Measurements from ENCODE around the gene ZNF446.
"Not testable (repeated sequence)": the region's sequence is repeated elsewhere in the genome, so short reads cannot be mapped to it uniquely, and the experiment has no call there.

The ZNF446 gene

DNA sequence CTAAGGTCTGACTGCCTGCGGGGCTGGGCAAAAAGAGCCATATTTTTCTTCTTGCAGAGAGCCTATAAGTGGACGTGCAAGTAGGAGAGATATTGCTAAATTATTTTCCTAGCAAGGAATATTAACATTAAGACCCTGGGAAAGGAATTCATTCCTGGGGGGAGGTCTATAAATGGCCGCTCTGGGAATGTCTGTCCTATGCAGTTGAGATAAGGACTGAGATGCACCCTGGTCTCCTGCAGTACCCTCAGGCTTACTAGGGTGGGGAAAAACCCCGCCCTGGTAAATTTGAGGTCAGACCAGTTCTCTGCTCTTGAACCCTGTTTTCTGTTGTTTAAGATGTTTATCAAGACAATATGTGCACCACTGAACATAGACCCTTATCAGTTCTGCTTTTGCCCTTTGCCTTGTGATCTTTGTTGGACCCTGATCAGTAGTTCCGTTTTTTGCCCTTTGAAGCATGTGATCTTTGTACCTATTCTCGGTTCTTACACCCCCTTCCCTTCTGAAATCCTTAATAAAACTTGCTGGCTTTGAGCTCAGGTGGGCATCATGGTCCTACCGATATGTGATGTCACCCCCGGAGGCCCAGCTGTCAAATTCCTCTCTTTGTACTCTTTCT is 31.6 kb downstream of the ZNF446 start:
- DNase-seq = not testable (repeated sequence)

- DNase-seq = no peak
These were observed 33.6 kb downstream of the ZNF446 start for GRCh38 chr19:58509731-58510083.

DNA sequence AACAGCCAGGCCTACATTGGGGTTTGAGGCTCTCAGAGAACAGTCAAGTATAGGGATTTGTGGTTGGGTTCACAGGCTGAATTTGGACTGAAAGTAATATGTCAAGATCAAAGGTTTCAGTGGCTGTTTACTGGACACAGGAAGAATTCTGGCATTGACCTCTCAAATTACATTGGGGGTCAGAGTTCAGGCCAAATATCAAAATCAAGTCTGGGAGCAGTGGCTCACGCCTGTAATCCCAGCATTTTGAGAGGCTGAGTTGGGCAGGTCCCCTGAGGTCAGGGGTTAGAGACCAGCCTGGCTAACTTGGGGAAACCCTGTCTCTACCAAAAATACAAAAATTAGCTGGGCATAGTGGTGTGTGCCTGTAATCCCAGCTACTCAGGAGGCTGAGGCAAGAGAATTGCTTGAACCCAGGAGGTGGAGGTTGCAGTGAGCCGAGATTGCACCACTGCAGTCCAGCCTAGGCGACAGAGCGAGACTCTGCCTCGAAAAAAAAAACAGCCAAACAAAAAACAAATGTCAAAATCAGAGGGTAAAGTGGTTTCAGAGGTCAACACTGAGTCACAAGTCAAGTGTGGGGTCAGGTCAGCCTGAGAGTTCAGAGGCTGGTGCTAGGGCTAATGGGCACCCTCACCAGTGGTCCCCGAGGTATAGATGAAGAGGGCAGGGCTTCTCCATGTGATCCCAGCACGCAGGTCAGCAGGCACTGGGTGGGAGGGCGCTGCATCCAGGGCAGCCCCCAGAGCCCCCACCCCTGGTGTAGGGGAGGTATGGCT is 34.1 kb downstream of the ZNF446 start:
- DNase-seq = no peak

- DNase-seq = no peak
These were observed 35.4 kb downstream of the ZNF446 start, which contains the start of gene SLC27A5 for GRCh38 chr19:58511353-58512208. TSS of gene SLC27A5 (minus strand) at chr19:58511992. CDS start at chr19:58511955, 37 bp downstream.

GRCh38 chr19:58513213-58513693 is 37.1 kb downstream of the ZNF446 start:
- DNase-seq = no peak

DNA sequence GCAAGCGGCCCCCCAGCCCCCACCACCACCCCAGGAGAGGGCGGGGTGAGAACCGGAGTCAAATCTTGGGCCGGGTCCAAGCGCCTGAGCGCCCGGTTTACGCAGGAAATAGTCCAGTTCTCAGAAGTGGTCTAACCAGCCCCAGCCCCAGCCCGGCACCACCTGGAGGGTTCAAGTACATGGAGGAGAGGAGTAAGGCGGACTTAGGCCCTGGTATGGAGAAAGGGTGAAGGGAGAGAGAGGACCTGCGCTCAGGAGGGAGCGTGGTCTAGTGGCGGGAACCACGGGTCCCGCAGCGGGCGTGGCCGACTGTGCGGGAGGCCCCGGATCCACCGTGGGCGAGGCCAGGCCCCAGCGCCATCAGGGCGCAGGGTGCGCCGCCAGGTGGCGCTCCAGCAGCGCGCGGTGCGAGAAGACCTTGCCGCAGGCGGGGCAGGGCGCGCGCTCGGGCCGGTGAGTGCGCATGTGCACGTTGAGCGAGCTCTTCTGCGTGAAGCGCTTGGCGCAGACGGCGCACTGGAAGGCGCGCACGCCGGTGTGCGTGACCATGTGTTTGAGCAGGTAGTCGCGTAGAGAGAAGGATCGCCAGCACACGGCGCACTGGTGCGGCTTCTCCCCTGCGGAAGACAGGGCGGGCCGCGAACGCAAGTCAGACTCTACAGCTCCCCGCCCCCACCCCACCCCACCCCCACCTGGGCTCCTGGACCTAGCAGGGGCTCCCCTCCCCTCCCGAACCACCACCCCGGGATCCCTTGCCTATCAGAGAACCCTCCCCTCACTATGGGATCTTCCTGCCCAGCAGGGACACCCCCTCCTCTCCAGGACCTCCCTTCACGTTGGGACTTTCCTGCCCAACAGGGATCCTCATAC is 37.8 kb downstream of the ZNF446 start:
- DNase-seq = peak; percentile 86

DNA sequence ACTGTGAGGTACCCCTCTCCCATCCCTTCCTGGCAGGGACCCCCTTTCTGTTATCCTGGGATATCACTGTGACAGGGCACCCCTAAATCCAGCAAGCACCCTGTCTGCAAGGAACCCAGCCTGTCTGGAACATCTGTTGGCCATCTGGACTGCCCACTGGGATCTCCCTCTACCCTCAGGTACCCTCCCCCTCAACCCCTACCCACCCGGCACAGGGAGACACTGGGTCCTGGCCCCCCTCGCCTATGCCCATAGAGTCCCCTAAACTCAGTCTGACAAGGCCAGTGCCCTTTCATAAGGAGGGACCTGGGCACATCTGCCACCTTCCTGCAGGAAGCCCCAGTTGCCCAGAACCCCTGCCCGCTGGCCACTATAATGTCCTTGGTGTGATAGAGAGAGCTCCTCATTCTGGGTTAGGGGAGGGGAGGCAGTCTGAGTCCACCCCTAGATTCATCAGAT is 38.4 kb downstream of the ZNF446 start:
- DNase-seq = no peak

DNA sequence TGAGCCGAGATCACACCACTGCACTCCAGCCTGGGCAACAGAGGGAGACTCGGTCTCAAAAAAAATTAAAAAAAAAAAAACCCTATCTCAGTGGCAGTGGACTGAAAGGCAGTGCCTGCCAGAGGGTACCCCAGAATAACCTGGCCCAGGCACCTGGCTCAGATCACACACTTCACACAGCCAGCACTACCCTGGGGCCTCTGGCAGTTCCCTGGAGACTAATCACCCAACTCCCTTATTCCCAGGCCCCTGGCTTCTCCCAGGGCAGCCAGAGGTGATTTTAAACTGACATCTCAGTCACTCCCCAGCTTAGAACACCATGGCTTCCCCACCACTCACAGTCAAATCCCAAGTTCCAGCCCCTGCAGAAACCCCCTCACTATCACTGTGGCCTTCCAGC is 39.1 kb downstream of the ZNF446 start:
- no peak for DNase-seq

- no peak for DNase-seq
These were observed 40.2 kb downstream of the ZNF446 start for GRCh38 chr19:58516246-58516836.

GRCh38 chr19:58516964-58517833 is 41.0 kb downstream of the ZNF446 start:
- no peak for DNase-seq

DNA sequence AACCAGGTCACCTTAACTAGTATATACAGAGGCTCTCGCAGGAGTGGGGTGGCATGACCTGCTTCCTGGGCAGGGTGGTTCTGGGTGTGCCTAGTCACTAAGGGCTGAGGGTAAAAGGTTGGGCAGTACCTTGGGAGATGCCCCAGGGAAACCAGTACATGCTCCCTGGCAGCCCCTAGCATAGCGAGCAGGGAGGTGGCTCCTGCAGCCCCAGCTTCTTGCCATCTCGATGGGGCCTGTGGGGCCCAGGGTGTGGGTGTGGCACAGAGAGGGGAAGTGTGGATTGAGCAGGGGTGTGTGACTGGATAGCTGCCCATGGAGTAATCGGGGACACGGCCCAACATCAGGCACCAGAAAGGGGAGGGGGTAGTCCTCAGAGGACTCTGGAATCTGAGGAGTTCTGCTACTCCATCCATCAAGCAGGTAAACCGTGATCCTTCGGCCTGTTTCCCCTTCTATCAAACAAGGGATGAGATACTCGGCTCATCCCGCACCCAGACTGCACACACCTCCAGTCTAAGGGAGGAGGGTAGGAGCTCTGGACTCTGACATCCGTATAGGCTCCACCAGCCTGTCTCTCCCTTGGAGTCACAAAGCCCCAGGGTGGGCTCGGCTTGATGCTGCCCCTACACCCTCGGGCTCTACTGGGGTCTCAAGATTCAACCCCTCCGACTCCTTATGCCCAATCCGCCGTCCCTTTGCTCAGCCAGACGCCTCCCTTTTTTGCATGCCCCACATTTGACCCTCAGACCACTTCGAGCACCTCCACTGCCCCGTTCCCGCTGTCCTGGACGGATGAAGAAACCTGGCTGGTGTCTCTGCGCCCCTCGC is 42.3 kb downstream of the ZNF446 start:
- peak; percentile 6 for DNase-seq

- peak; percentile 57 for DNase-seq
These were observed 42.9 kb downstream of the ZNF446 start for GRCh38 chr19:58519087-58519354.

- peak; percentile 93 for DNase-seq
These were observed 43.5 kb downstream of the ZNF446 start, which contains the start of gene ZBTB45 for GRCh38 chr19:58519355-58520256. TSS of gene ZBTB45 (minus strand) at chr19:58519810. CDS start at chr19:58517673, 2,137 bp downstream.

GRCh38 chr19:58520257-58520599 is 44.1 kb downstream of the ZNF446 start:
- DNase-seq = no peak

GRCh38 chr19:58521651-58522050 is 45.5 kb downstream of the ZNF446 start:
- no peak for DNase-seq

- DNase-seq = no peak
These were observed 46.6 kb downstream of the ZNF446 start for GRCh38 chr19:58522709-58523108.

DNA sequence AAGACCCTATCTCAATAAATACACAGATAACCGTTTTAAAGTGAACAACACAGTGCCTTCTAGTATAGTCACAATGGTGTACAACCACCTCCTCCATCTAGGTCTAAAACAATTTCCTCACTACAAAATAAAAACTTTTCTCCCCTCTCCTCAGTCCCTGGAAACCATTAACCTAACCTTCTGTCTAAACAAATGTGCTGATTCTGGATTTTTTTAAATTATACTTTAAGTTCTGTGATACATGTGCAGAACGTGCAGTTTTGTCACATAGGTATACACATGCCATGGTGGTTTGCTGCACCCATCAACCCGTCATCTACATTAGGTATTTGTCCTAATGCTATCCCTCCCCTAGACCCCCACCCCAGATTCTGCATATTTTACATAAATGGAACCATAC is 53.3 kb downstream of the ZNF446 start:
- no peak for DNase-seq

Data from GF-D8 (cell line).